Vagina (tissue), 2 donors: Measurements from ENCODE around the gene CSNK1A1. TPM values are rescaled to one million over a fixed set of nuclear protein-coding genes. Genes with fewer than 3 reads are reported as not detected.

ENCODE experiments used
- DNase-seq, 2 donors: peaks; one replicate each; pipeline ENCODE4 v3.0.0-alpha.2; 2017; ENCODE audit errors: extremely low spot score in 2 of 2
- H3K27ac ChIP-seq: fragments of 200-600 bp; sonication (generic); one replicate; pipeline ENCODE4 v1.5.1; 2019
- H3K27me3 ChIP-seq: fragments of 200-600 bp; sonication (generic); one replicate; pipeline ENCODE4 v1.5.1; 2019
- H3K36me3 ChIP-seq, 2 donors: fragments of 200-600 bp; sonication (generic); one replicate each; pipeline ENCODE4 v1.5.1; 2017 to 2019
- H3K4me1 ChIP-seq: fragments of 200-600 bp; sonication (generic); one replicate; pipeline ENCODE4 v1.5.1; 2019
- H3K4me3 ChIP-seq, 2 donors: fragments of 200-600 bp; sonication (generic); 1 replicate in 1 of 2; 2 replicates in 1 of 2; pipeline ENCODE4 v1.5.1; 2016 to 2019
- H3K9me3 ChIP-seq: fragments of 200-600 bp; sonication (generic); one replicate; pipeline ENCODE4 v1.5.1; 2019
- CTCF ChIP-seq, 3 experiments: fragments of 450-650 bp in 2 of 3; fragments of 200-600 bp in 1 of 3; sonication (generic) in 1 of 3; IDR thresholded peaks; one replicate each; pipeline ENCODE4 v1.5.1; 2017 to 2019; ENCODE audit warnings: antibody characterized with exemption in 3 of 3, mild to moderate bottlenecking in 2 of 3, moderate library complexity in 2 of 3
- POLR2A ChIP-seq, 2 donors: fragments of 450-650 bp; IDR thresholded peaks; one replicate each; pipeline ENCODE4 v1.6.1; 2017; ENCODE audit warnings: antibody characterized with exemption in 2 of 2, mild to moderate bottlenecking in 2 of 2, moderate library complexity in 2 of 2
- POLR2AphosphoS5 ChIP-seq, 2 donors: sonication (generic); formaldehyde crosslinking; IDR thresholded peaks; one replicate each; pipeline ENCODE4 v1.9.0; 2017; ENCODE audit warnings: antibody characterized with exemption in 2 of 2, mild to moderate bottlenecking in 2 of 2, low read depth in 1 of 2; ENCODE audit not compliant: insufficient read depth in 1 of 2
- intact Hi-C: fragments of 100-400 bp; cut with DNase I; formaldehyde crosslinking; loops from one replicate; pipeline ENCODE4 v1.15.1; 2023
- total RNA-seq: library from RNA; depleted of rRNA; stranded (reverse); fragments of >200 nt; gene quantifications from one replicate; pipeline ENCODE4 v1.2.3, GENCODE V29; 2016

Gene CSNK1A1
- total RNA-seq, 1 donor from 2014 or later, result 223 TPM

- Histone ChIP-seq H3K36me3 (peaks cover 0 to 4% of the 10 kb centered on the region in 2 donors), H3K27ac (no peak overlapping the region), H3K9me3 (no peaks in the 10 kb centered on the region), H3K4me1 (peaks cover 91% of the 10 kb centered on the region), H3K27me3 (no peaks in the 10 kb centered on the region), H3K4me3 (no peak overlapping the region)
- intact Hi-C loops, result no loop called here
- DNase-seq, result no peak
- no peak for TF ChIP-seq POLR2AphosphoS5 (IDR thresholded peaks at IDR 0.05; ENCODE audit: insufficient read depth in 1 of 2, low read depth in 1 of 2)
- no peak for TF ChIP-seq CTCF (IDR thresholded peaks at IDR 0.05)
- no peak for TF ChIP-seq POLR2A (IDR thresholded peaks at IDR 0.05)
These were observed 18.8 kb downstream of the CSNK1A1 start for GRCh38 chr5:149532413-149532812.

- Histone ChIP-seq H3K9me3 (no peaks in the 10 kb centered on the region), H3K27ac (no peak overlapping the region), H3K36me3 (no peaks in the 10 kb centered on the region), H3K27me3 (no peaks in the 10 kb centered on the region), H3K4me1 (peaks cover 95% of the 10 kb centered on the region), H3K4me3 (no peak overlapping the region)
- TF ChIP-seq POLR2AphosphoS5 (IDR thresholded peaks at IDR 0.05; ENCODE audit: insufficient read depth in 1 of 2, low read depth in 1 of 2) (no peak), CTCF (IDR thresholded peaks at IDR 0.05) (no peak), POLR2A (IDR thresholded peaks at IDR 0.05) (no peak)
- intact Hi-C loops, result no loop called here
- no peak for DNase-seq
These were observed 21.8 kb downstream of the CSNK1A1 start for GRCh38 chr5:149529463-149529862.

- no peak for TF ChIP-seq POLR2A (IDR thresholded peaks at IDR 0.05)
- TF ChIP-seq POLR2AphosphoS5 (IDR thresholded peaks at IDR 0.05; ENCODE audit: insufficient read depth in 1 of 2, low read depth in 1 of 2), result no peak
- no peak for TF ChIP-seq CTCF (IDR thresholded peaks at IDR 0.05)
- DNase-seq, result no peak
These were observed 22.8 kb downstream of the CSNK1A1 start for GRCh38 chr5:149528281-149529060.

GRCh38 chr5:149526845-149527590 is 24.2 kb downstream of the CSNK1A1 start:
- intact Hi-C loops, result no loop called here
- Histone ChIP-seq H3K4me3 (no peak overlapping the region), H3K9me3 (no peaks in the 10 kb centered on the region), H3K36me3 (peaks cover 0 to 13% of the 10 kb centered on the region in 2 donors), H3K27ac (no peak overlapping the region), H3K4me1 (peaks cover 87% of the 10 kb centered on the region), H3K27me3 (no peaks in the 10 kb centered on the region)
- no peak for DNase-seq
- no peak for TF ChIP-seq POLR2A (IDR thresholded peaks at IDR 0.05)
- TF ChIP-seq CTCF (IDR thresholded peaks at IDR 0.05), result no peak
- TF ChIP-seq POLR2AphosphoS5 (IDR thresholded peaks at IDR 0.05; ENCODE audit: insufficient read depth in 1 of 2, low read depth in 1 of 2), result no peak

More at GRCh38 chr5:149528281-149529060, 22.8 kb downstream of the CSNK1A1 start:
- Histone ChIP-seq H3K36me3 (peaks cover 0 to 4% of the 10 kb centered on the region in 2 donors), H3K9me3 (no peaks in the 10 kb centered on the region), H3K4me1 (peaks cover 98% of the 10 kb centered on the region), H3K27ac (no peak overlapping the region), H3K27me3 (no peaks in the 10 kb centered on the region), H3K4me3 (no peak overlapping the region)
- intact Hi-C loops, result no loop called here
